Measurements from ENCODE around the gene SLC39A9.

Gene SLC39A9

DNA sequence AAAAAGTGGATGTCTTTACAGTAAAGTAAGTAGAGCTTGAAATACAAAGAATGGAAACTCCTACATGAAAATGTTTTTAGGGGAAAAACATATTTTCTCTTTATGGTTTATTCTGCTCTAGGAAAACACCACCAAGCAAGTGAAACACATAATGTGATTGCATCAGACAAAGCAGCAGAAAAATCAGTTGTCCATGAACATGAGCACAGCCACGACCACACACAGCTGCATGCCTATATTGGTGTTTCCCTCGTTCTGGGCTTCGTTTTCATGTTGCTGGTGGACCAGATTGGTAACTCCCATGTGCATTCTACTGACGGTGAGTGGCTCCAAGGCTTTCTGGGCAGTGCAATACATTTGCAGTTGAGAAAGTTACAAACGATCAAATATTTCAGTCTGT lies 43.5 kb downstream of the SLC39A9 start:
- Histone ChIP-seq H3K4me1 (peaks cover 0 to 47% (median 36%) of the 10 kb centered on the region in 10 experiments; a peak in 17 of 20 replicates), H3K9ac (peak overlapping the region in 6 of 11 experiments; percentile 31 to 78 (median 70); a peak in 10 of 22 replicates), H3K27me3 (no peaks in the 10 kb centered on the region), H3K27ac (peak overlapping the region in 8 of 11 experiments; percentile 54 to 93 (median 80); a peak in 16 of 22 replicates), H4K20me1 (peaks cover 0 to 3% (median 0%) of the 10 kb centered on the region in 11 experiments; a peak in 1 of 22 replicates), H3K9me3 (replicated peaks in 1 of 11) (peaks cover 0 to 34% (median 21%) of the 10 kb centered on the region in 11 experiments; a peak in 15 of 22 replicates), H3K4me3 (0 out of 20 replicates have a peak overlapping the region, but pooled peaks of 1 of the 10 experiments have one; percentile 6), H3K4me2 (peak overlapping the region in 9 of 11 experiments; percentile 29 to 64 (median 56); a peak in 20 of 22 replicates), H3K36me3 (peaks cover 45 to 75% (median 53%) of the 10 kb centered on the region in 11 experiments)
- TF ChIP-seq Cebpa-rat (IDR thresholded peaks at IDR 0.05) = peak in 7 of 11 experiments; percentile 36 to 98 (median 69); a peak in 10 of 22 replicates

DNA sequence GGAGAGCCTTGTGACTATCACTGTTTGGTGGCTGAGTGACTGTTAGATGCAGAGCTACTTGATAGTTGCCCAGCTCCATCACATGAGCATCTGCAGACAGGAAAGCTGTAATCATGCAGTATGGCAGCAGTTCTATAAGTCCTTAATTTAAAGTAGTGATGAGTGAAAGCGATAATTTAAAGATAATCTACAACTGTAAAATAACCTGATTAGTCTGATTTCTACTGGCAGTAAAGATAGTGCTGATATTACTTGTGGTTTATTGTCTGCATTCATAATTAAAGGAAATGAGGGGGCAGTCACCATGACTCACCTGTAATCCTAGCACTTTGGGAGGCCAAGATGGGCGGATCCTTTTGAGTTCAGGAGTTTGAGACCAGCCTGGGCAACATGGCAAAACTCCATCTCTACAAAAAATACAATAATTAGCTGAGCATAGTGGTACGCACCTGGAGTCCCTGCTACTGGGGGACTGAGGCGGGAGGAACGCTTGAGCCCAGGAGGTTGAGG lies 44.9 kb downstream of the SLC39A9 start:
- peak overlapping the region in 6 of 11 experiments; percentile 64 to 93 (median 84); a peak in 12 of 22 replicates for H3K27ac ChIP-seq
- peaks cover 58 to 89% (median 67%) of the 10 kb centered on the region in 11 experiments for H3K36me3 ChIP-seq
- no peak for TF ChIP-seq Cebpa-rat (IDR thresholded peaks at IDR 0.05)
- H3K4me2 ChIP-seq = peak overlapping the region in 7 of 11 experiments; percentile 1 to 64 (median 56); a peak in 12 of 22 replicates
- no peaks in the 10 kb centered on the region; a peak in 1 of 22 replicates for H4K20me1 ChIP-seq
- no peaks in the 10 kb centered on the region for H3K27me3 ChIP-seq
- H3K9me3 ChIP-seq (replicated peaks in 1 of 11) = peaks cover 0 to 45% (median 28%) of the 10 kb centered on the region in 11 experiments; a peak in 15 of 22 replicates
- peaks cover 0 to 47% (median 36%) of the 10 kb centered on the region in 10 experiments; a peak in 17 of 20 replicates for H3K4me1 ChIP-seq
- H3K4me3 ChIP-seq = no peak overlapping the region
- H3K9ac ChIP-seq = peak overlapping the region in 1 of 11 experiments; percentile 78; a peak in 1 of 22 replicates

DNA sequence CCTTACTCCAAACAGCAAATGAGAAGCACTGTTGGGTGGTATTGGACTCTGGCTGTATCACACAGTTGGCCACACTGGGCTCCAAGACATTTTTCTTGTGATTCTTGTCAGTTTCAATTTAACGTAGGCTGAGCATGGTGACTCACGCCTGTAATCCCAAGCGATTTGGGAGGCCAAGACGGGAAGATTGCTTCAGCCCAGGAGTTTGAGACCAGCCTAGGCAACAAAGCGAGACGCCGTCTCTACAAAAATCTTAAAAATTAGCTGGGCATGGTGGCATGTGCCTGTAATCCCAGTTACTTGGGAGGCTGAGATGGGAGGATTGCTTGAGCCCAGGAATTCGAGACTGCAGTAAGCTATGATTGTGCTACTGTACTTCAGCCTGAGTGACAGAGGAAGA lies 50.7 kb downstream of the SLC39A9 start:
- H3K9ac ChIP-seq = no peak overlapping the region
- H3K4me2 ChIP-seq = no peak overlapping the region
- H4K20me1 ChIP-seq = peaks cover 0 to 3% (median 0%) of the 10 kb centered on the region in 11 experiments; a peak in 1 of 22 replicates
- H3K27me3 ChIP-seq = no peaks in the 10 kb centered on the region
- peaks cover 49 to 81% (median 68%) of the 10 kb centered on the region in 11 experiments for H3K36me3 ChIP-seq
- peaks cover 0 to 23% (median 12%) of the 10 kb centered on the region in 11 experiments; a peak in 13 of 22 replicates for H3K9me3 ChIP-seq (replicated peaks in 1 of 11)
- no peaks in the 10 kb centered on the region for H3K4me1 ChIP-seq
- no peak overlapping the region for H3K27ac ChIP-seq
- H3K4me3 ChIP-seq = no peak overlapping the region
- TF ChIP-seq Cebpa-rat (IDR thresholded peaks at IDR 0.05) = no peak

DNA sequence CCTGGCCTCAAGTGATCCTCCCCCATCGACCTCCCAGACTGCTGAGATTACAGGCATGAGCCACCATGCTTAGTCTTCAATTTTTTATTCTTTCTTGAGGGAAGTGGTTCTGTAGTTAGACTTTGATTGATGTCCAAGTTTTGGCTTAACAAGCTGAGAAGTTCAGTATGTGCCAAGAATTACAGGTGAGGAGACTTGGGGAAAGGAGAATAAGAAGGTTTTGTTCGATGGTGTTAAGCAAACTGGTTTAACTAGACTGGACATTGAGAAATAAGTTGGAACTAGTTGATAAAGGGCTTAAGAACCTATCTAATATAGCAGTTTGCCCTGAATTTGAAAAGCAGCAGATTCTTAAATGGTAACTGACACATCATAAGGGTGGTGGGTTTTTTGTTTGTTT lies 53.4 kb downstream of the SLC39A9 start:
- Histone ChIP-seq H3K36me3 (peaks cover 56 to 81% (median 68%) of the 10 kb centered on the region in 11 experiments), H3K9me3 (replicated peaks in 1 of 11) (peaks cover 0 to 16% (median 9%) of the 10 kb centered on the region in 11 experiments; a peak in 11 of 22 replicates), H3K27me3 (no peaks in the 10 kb centered on the region), H3K4me3 (no peak overlapping the region), H3K4me2 (no peak overlapping the region), H4K20me1 (peaks cover 0 to 3% (median 0%) of the 10 kb centered on the region in 11 experiments; a peak in 1 of 22 replicates), H3K27ac (no peak overlapping the region), H3K9ac (no peak overlapping the region), H3K4me1 (no peaks in the 10 kb centered on the region)
- no peak for TF ChIP-seq Cebpa-rat (IDR thresholded peaks at IDR 0.05)

DNA sequence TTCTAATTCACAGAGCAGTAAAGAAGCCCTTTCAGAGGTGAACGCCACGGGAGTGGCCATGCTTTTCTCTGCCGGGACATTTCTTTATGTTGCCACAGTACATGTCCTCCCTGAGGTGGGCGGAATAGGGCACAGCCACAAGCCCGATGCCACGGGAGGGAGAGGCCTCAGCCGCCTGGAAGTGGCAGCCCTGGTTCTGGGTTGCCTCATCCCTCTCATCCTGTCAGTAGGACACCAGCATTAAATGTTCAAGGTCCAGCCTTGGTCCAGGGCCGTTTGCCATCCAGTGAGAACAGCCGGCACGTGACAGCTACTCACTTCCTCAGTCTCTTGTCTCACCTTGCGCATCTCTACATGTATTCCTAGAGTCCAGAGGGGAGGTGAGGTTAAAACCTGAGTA lies 59.9 kb downstream of the SLC39A9 start:
- H4K20me1 ChIP-seq = peaks cover 0 to 14% (median 5%) of the 10 kb centered on the region in 11 experiments; a peak in 5 of 22 replicates
- H3K27me3 ChIP-seq = no peaks in the 10 kb centered on the region
- no peak overlapping the region for H3K27ac ChIP-seq
- peaks cover 57 to 92% (median 68%) of the 10 kb centered on the region in 11 experiments for H3K36me3 ChIP-seq
- no peak for TF ChIP-seq Cebpa-rat (IDR thresholded peaks at IDR 0.05)
- no peak overlapping the region for H3K9ac ChIP-seq
- H3K9me3 ChIP-seq (replicated peaks in 1 of 11) = no peaks in the 10 kb centered on the region
- H3K4me1 ChIP-seq = peaks cover 0 to 21% (median 14%) of the 10 kb centered on the region in 10 experiments; a peak in 15 of 20 replicates
- no peak overlapping the region for H3K4me3 ChIP-seq
- H3K4me2 ChIP-seq = no peak overlapping the region

DNA sequence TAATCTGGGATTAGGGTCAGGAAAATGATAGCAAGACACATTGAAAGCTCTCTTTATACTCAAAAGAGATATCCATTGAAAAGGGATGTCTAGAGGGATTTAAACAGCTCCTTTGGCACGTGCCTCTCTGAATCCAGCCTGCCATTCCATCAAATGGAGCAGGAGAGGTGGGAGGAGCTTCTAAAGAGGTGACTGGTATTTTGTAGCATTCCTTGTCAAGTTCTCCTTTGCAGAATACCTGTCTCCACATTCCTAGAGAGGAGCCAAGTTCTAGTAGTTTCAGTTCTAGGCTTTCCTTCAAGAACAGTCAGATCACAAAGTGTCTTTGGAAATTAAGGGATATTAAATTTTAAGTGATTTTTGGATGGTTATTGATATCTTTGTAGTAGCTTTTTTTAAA lies 60.6 kb downstream of the SLC39A9 start:
- Histone ChIP-seq H3K4me1 (peaks cover 0 to 21% (median 14%) of the 10 kb centered on the region in 10 experiments; a peak in 15 of 20 replicates), H3K27me3 (no peaks in the 10 kb centered on the region), H4K20me1 (peaks cover 0 to 14% (median 5%) of the 10 kb centered on the region in 11 experiments; a peak in 5 of 22 replicates), H3K27ac (no peak overlapping the region), H3K36me3 (peaks cover 50 to 84% (median 60%) of the 10 kb centered on the region in 11 experiments), H3K4me3 (no peak overlapping the region), H3K9me3 (replicated peaks in 1 of 11) (no peaks in the 10 kb centered on the region), H3K9ac (no peak overlapping the region), H3K4me2 (no peak overlapping the region)
- TF ChIP-seq Cebpa-rat (IDR thresholded peaks at IDR 0.05) = no peak

DNA sequence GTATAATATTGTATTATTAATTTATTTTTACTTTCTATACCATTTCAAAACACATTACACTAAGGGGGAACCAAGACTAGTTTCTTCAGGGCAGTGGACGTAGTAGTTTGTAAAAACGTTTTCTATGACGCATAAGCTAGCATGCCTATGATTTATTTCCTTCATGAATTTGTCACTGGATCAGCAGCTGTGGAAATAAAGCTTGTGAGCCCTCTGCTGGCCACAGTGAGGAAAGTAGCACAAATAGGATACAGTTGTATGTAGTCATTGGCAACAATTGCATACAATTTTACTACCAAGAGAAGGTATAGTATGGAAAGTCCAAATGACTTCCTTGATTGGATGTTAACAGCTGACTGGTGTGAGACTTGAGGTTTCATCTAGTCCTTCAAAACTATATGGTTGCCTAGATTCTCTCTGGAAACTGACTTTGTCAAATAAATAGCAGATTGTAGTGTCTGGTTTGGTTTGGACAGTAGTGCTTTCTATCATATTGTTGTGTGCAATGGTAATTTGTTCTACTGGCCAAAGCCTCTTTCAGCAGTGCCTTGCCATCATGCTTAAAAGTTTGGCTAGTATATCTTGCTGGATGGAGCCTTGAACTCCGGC lies 61.7 kb downstream of the SLC39A9 start:
- Histone ChIP-seq H3K9ac (no peak overlapping the region), H3K27ac (peak overlapping the region in 1 of 11 experiments; percentile 17; a peak in 1 of 22 replicates), H3K4me3 (no peak overlapping the region), H4K20me1 (peaks cover 0 to 14% (median 5%) of the 10 kb centered on the region in 11 experiments; a peak in 5 of 22 replicates), H3K27me3 (no peaks in the 10 kb centered on the region), H3K4me2 (no peak overlapping the region), H3K36me3 (peaks cover 41 to 74% (median 57%) of the 10 kb centered on the region in 11 experiments), H3K9me3 (replicated peaks in 1 of 11) (no peaks in the 10 kb centered on the region), H3K4me1 (peaks cover 0 to 21% (median 14%) of the 10 kb centered on the region in 10 experiments; a peak in 15 of 20 replicates)
- TF ChIP-seq Cebpa-rat (IDR thresholded peaks at IDR 0.05) = no peak

DNA sequence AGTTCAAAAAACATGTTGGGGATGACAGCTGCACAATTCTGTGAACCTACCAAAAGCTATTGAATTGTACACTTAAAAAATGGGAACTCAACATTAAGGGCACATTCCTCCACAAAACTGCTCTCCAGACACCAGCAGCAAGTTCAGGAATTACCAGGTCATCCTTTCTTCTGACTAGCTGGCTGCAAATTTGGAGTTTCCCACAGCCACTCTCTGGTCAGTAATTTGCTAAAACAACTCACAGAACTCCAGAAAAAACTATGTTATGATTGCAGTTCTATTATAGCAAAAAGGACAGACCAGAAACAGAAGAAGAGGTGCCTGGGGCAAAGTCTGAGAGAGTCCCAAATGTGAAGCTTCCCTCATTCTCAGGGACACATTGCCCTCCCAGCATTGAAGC lies 65.9 kb downstream of the SLC39A9 start:
- Histone ChIP-seq H3K4me3 (no peak overlapping the region), H3K9me3 (replicated peaks in 1 of 11) (no peaks in the 10 kb centered on the region), H3K27ac (no peak overlapping the region), H3K36me3 (peaks cover 4 to 32% (median 16%) of the 10 kb centered on the region in 11 experiments; a peak in 18 of 22 replicates), H3K9ac (no peak overlapping the region), H3K4me1 (peaks cover 10 to 25% (median 21%) of the 10 kb centered on the region in 10 experiments), H4K20me1 (peaks cover 0 to 14% (median 0%) of the 10 kb centered on the region in 11 experiments; a peak in 4 of 22 replicates), H3K4me2 (no peak overlapping the region), H3K27me3 (no peaks in the 10 kb centered on the region)
- TF ChIP-seq Cebpa-rat (IDR thresholded peaks at IDR 0.05) = no peak

DNA sequence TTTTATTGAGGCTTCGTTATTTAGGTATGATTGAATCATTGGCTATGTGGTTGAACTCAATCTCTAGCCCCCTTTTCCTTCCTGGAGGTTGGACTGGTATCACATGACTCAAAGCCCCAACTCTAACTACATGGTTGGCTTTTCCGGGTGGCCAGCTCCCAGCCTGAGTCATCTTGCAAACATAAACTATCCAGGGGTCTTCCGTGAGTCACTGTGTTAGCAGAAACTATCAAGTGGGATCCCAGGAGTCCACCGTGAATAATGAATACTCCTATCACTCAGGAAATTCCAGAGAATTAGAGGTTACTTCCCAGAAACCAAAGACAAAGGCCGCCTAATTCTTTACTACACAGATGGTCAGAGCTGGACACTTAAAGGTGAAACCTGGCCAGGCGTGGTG lies 66.3 kb downstream of the SLC39A9 start:
- Histone ChIP-seq H4K20me1 (peaks cover 0 to 14% (median 0%) of the 10 kb centered on the region in 11 experiments; a peak in 4 of 22 replicates), H3K27ac (no peak overlapping the region), H3K4me3 (no peak overlapping the region), H3K27me3 (no peaks in the 10 kb centered on the region), H3K4me2 (no peak overlapping the region), H3K36me3 (peaks cover 0 to 29% (median 12%) of the 10 kb centered on the region in 11 experiments; a peak in 15 of 22 replicates), H3K9ac (no peak overlapping the region), H3K9me3 (replicated peaks in 1 of 11) (no peaks in the 10 kb centered on the region), H3K4me1 (peaks cover 10 to 26% (median 21%) of the 10 kb centered on the region in 10 experiments)
- TF ChIP-seq Cebpa-rat (IDR thresholded peaks at IDR 0.05) = no peak

Measured in BLaER1 treated with 17β-estradiol and CSF1 and Interleukin-3, amounts not matched to agents 10 nM and 100 nM (cell line).